ENCODE data around the gene PLA2G2F. TPM values are rescaled to one million over a fixed set of nuclear protein-coding genes. Genes with fewer than 3 reads are reported as not detected.

PLA2G2F gene
- total RNA-seq, 4 donors from 2014 or later = not detected

- TF ChIP-seq EP300 (IDR thresholded peaks at IDR 0.05) (no peak), POLR2AphosphoS5 (IDR thresholded peaks at IDR 0.05) (no peak), POLR2A (IDR thresholded peaks at IDR 0.05; ENCODE audit: low read depth) (no peak)
- TF ChIP-seq, protein P1, sequence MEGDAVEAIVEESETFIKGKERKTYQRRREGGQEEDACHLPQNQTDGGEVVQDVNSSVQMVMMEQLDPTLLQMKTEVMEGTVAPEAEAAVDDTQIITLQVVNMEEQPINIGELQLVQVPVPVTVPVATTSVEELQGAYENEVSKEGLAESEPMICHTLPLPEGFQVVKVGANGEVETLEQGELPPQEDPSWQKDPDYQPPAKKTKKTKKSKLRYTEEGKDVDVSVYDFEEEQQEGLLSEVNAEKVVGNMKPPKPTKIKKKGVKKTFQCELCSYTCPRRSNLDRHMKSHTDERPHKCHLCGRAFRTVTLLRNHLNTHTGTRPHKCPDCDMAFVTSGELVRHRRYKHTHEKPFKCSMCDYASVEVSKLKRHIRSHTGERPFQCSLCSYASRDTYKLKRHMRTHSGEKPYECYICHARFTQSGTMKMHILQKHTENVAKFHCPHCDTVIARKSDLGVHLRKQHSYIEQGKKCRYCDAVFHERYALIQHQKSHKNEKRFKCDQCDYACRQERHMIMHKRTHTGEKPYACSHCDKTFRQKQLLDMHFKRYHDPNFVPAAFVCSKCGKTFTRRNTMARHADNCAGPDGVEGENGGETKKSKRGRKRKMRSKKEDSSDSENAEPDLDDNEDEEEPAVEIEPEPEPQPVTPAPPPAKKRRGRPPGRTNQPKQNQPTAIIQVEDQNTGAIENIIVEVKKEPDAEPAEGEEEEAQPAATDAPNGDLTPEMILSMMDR (IDR thresholded peaks at IDR 0.05) = no peak
- H3K4me3 ChIP-seq = no peak overlapping the region
- intact Hi-C loops (cut with DNase I) = loop anchor here (5.0 kb wide), 1 partner anchor 280 kb away; no protein-coding TSS in a partner anchor
- H3K27ac ChIP-seq (replicated peaks in 1 of 4) = no peak overlapping the region
- no peaks in the 10 kb centered on the region for H3K27me3 ChIP-seq
- H3K36me3 ChIP-seq = no peaks in the 10 kb centered on the region
- no peak for DNase-seq (ENCODE audit: extremely low spot score)
- H3K9me3 ChIP-seq = no peaks in the 10 kb centered on the region
- H3K4me1 ChIP-seq = peaks cover 7 to 34% (median 31%) of the 10 kb centered on the region in 4 donors
- 82% methylated on average over 6 of the region's 6 CpGs for WGBS
Observed at GRCh38 chr1:20197329-20197791, 58.2 kb downstream of the PLA2G2F start.

- intact Hi-C loops (cut with DNase I) = loop anchor here (5.0 kb wide), 1 partner anchor 281 kb away; no protein-coding TSS in a partner anchor
- H3K36me3 ChIP-seq = no peaks in the 10 kb centered on the region
- H3K4me1 ChIP-seq = peaks cover 7 to 25% (median 22%) of the 10 kb centered on the region in 4 donors
- no peak overlapping the region for H3K4me3 ChIP-seq
- TF ChIP-seq, protein P1 (IDR thresholded peaks at IDR 0.05) = no peak
- TF ChIP-seq POLR2A (IDR thresholded peaks at IDR 0.05; ENCODE audit: low read depth) (no peak), EP300 (IDR thresholded peaks at IDR 0.05) (no peak), POLR2AphosphoS5 (IDR thresholded peaks at IDR 0.05) (no peak)
- no peak overlapping the region for H3K27ac ChIP-seq (replicated peaks in 1 of 4)
- H3K27me3 ChIP-seq = no peaks in the 10 kb centered on the region
- H3K9me3 ChIP-seq = no peaks in the 10 kb centered on the region
- no peak for DNase-seq (ENCODE audit: extremely low spot score)
- WGBS = 88% methylated on average over 1 of the region's 1 CpG
Observed at GRCh38 chr1:20198296-20198695, 59.2 kb downstream of the PLA2G2F start.

GRCh38 chr1:20198918-20199317 is 59.8 kb downstream of the PLA2G2F start:
- 81% methylated on average over 7 of the region's 7 CpGs for WGBS
- Histone ChIP-seq H3K27ac (replicated peaks in 1 of 4) (no peak overlapping the region), H3K9me3 (no peaks in the 10 kb centered on the region), H3K4me1 (peaks cover 7 to 19% (median 16%) of the 10 kb centered on the region in 4 donors), H3K4me3 (no peak overlapping the region), H3K27me3 (no peaks in the 10 kb centered on the region), H3K36me3 (no peaks in the 10 kb centered on the region)
- intact Hi-C loops (cut with DNase I) = loop anchor here (5.0 kb wide), 1 partner anchor 282 kb away; no protein-coding TSS in a partner anchor
- no peak for DNase-seq (ENCODE audit: extremely low spot score)
- TF ChIP-seq EP300 (IDR thresholded peaks at IDR 0.05) (no peak), POLR2A (IDR thresholded peaks at IDR 0.05; ENCODE audit: low read depth) (no peak), POLR2AphosphoS5 (IDR thresholded peaks at IDR 0.05) (no peak)
- TF ChIP-seq, protein P1 (IDR thresholded peaks at IDR 0.05) = no peak

GRCh38 chr1:20199403-20199802 is 60.3 kb downstream of the PLA2G2F start:
- TF ChIP-seq POLR2A (IDR thresholded peaks at IDR 0.05; ENCODE audit: low read depth) = no peak
- TF ChIP-seq POLR2AphosphoS5 (IDR thresholded peaks at IDR 0.05) = no peak
- TF ChIP-seq EP300 (IDR thresholded peaks at IDR 0.05) = no peak
- TF ChIP-seq, protein P1 (IDR thresholded peaks at IDR 0.05) = no peak
- WGBS = 73% methylated on average over 3 of the region's 3 CpGs
- H3K4me1 ChIP-seq = peaks cover 4 to 14% (median 12%) of the 10 kb centered on the region in 4 donors
- no peaks in the 10 kb centered on the region for H3K9me3 ChIP-seq
- intact Hi-C loops (cut with DNase I) = loop anchor here (5.0 kb wide), 1 partner anchor 282 kb away; no protein-coding TSS in a partner anchor
- H3K27ac ChIP-seq (replicated peaks in 1 of 4) = no peak overlapping the region
- DNase-seq (ENCODE audit: extremely low spot score) = no peak
- H3K4me3 ChIP-seq = no peak overlapping the region
- no peaks in the 10 kb centered on the region for H3K27me3 ChIP-seq
- no peaks in the 10 kb centered on the region for H3K36me3 ChIP-seq

DNA sequence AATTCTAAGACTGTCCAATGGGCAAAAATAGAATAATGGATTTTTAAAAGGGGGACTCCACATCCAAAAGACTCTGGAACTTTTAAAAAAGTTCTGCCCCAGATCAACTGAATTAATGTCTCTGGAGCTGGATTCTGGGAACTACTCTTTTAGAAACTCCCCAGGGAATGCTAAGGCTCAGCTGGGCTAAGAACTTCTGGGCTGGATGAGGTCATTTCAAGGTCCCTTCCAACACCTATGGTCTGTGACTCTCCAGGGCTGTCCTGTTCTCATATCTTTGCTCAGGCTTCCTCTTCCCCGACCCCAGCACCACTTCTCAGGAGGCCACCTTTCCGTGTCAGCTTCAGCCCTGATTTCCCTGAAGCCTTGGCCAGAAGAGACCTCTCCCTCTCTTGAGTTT is 60.7 kb downstream of the PLA2G2F start:
- no peaks in the 10 kb centered on the region for H3K27me3 ChIP-seq
- intact Hi-C loops (cut with DNase I) = loop anchor here (5.0 kb wide), 1 partner anchor 283 kb away; no protein-coding TSS in a partner anchor
- no peak for DNase-seq (ENCODE audit: extremely low spot score)
- no peaks in the 10 kb centered on the region for H3K36me3 ChIP-seq
- no peaks in the 10 kb centered on the region for H3K9me3 ChIP-seq
- TF ChIP-seq, protein P1 (IDR thresholded peaks at IDR 0.05) = no peak
- TF ChIP-seq POLR2AphosphoS5 (IDR thresholded peaks at IDR 0.05) (no peak), POLR2A (IDR thresholded peaks at IDR 0.05; ENCODE audit: low read depth) (no peak), EP300 (IDR thresholded peaks at IDR 0.05) (no peak)
- H3K4me1 ChIP-seq = peaks cover 2 to 9% (median 8%) of the 10 kb centered on the region in 4 donors
- H3K27ac ChIP-seq (replicated peaks in 1 of 4) = no peak overlapping the region
- no peak overlapping the region for H3K4me3 ChIP-seq
- 67% methylated on average over 2 of the region's 2 CpGs for WGBS
